Esophagus muscularis mucosa (tissue), 4 donors: ENCODE results near the gene IGFLR1.
"Not testable (repeated sequence)": the region's sequence is repeated elsewhere in the genome, so short reads cannot be mapped to it uniquely, and the experiment has no call there.

ENCODE experiments used
- CTCF ChIP-seq, 3 experiments: fragments of 200-600 bp in 2 of 3; fragments of 450-650 bp in 1 of 3; sonication (generic) in 2 of 3; IDR thresholded peaks; one replicate each; pipeline ENCODE4 v1.5.1; 2017 to 2019; ENCODE audit warnings: antibody characterized with exemption in 3 of 3, mild to moderate bottlenecking in 2 of 3, moderate library complexity in 1 of 3
- EP300 ChIP-seq: sonication (generic); formaldehyde crosslinking; IDR thresholded peaks from one replicate; pipeline ENCODE4 v1.6.1; 2017; ENCODE audit warnings: antibody characterized with exemption
- POLR2A ChIP-seq: fragments of 450-650 bp; IDR thresholded peaks from one replicate; pipeline ENCODE4 v1.6.1; 2017; ENCODE audit warnings: antibody characterized with exemption, moderate library complexity, mild to moderate bottlenecking, low read depth
- POLR2AphosphoS5 ChIP-seq, 2 donors: sonication (generic); formaldehyde crosslinking; IDR thresholded peaks; one replicate each; pipeline ENCODE4 v1.6.1; 2017; ENCODE audit warnings: antibody characterized with exemption in 2 of 2

- TF ChIP-seq CTCF (IDR thresholded peaks at IDR 0.05); POLR2A; POLR2AphosphoS5 (IDR thresholded peaks at IDR 0.05); EP300: not testable (repeated sequence)
Measured at GRCh38 chr19:35772362-35772761, 30.1 kb upstream of the IGFLR1 start.
